NB4 (cell line): Measurements from ENCODE around the gene MED15.
"Not testable (repeated sequence)": the region's sequence is repeated elsewhere in the genome, so short reads cannot be mapped to it uniquely, and the experiment has no call there.

Source experiments
- DNase-seq: peaks from one replicate; pipeline ENCODE4 v3.0.0; 2010; ENCODE audit warnings: low read depth
- H3K4me3 ChIP-seq: one replicate; pipeline ENCODE4 v1.5.1; 2011; ENCODE audit warnings: mild to moderate bottlenecking, low read depth, low read length, moderate library complexity
- MYC ChIP-seq: IDR thresholded peaks from 2 replicates; pipeline ENCODE4 v1.6.1; 2011; ENCODE audit warnings: low read depth, low read length
- POLR2A ChIP-seq: IDR thresholded peaks from 2 replicates; pipeline ENCODE4 v1.6.1; 2011; ENCODE audit warnings: mild to moderate bottlenecking; ENCODE audit not compliant: insufficient read length; ENCODE audit errors: extremely low read depth
- TF ChIP-seq, protein P1 (sequence below): IDR thresholded peaks from one replicate; pipeline ENCODE4 v1.5.1; 2012; ENCODE audit warnings: low read depth, low read length
- TF ChIP-seq, protein P2 (sequence below): IDR thresholded peaks from 2 replicates; pipeline ENCODE4 v1.6.1; 2011; ENCODE audit warnings: low read depth, low read length

The MED15 gene

DNA sequence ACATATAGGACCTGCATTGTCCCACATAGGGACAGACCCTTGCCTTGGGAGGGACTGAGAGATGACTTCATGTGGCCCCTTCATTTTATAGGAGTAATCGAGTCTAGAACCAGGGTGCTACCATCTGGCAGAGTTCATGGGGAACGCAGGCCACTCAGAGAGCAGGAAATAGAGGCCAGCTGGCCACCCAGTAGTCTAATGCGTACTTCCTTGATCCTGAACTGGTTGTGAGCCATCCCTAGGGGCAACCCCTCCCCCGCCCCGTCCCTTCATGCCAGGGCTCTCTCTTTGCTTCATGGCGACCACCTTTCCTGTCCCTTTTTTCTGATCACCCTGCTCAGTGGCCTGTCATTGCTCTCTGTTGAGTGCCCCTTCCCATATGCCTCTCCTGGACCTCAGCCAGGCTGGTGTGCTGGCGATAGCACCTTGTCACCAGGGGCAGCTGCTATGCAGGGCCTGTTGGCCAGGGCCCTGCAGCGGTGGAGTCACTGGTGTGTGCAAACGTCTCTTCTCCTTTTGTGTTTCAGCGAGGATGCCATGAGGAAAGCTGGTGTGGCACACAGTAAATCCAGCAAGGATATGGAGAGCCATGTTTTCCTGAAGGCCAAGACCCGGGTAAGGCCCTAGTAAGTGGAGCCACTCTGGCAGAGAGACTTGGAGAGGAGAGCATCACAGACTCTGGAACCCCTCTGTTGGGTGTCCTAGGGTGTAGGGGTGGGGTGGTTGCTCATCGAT, 29.3 kb downstream of the MED15 start:
- no peak for DNase-seq
- TF ChIP-seq MYC (no peak), POLR2A (no peak)
- TF ChIP-seq, protein P1, sequence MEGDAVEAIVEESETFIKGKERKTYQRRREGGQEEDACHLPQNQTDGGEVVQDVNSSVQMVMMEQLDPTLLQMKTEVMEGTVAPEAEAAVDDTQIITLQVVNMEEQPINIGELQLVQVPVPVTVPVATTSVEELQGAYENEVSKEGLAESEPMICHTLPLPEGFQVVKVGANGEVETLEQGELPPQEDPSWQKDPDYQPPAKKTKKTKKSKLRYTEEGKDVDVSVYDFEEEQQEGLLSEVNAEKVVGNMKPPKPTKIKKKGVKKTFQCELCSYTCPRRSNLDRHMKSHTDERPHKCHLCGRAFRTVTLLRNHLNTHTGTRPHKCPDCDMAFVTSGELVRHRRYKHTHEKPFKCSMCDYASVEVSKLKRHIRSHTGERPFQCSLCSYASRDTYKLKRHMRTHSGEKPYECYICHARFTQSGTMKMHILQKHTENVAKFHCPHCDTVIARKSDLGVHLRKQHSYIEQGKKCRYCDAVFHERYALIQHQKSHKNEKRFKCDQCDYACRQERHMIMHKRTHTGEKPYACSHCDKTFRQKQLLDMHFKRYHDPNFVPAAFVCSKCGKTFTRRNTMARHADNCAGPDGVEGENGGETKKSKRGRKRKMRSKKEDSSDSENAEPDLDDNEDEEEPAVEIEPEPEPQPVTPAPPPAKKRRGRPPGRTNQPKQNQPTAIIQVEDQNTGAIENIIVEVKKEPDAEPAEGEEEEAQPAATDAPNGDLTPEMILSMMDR = no peak
- TF ChIP-seq, protein P2, sequence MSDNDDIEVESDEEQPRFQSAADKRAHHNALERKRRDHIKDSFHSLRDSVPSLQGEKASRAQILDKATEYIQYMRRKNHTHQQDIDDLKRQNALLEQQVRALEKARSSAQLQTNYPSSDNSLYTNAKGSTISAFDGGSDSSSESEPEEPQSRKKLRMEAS = no peak
- H3K4me3 ChIP-seq = no peak overlapping the region

- TF ChIP-seq POLR2A = no peak
- TF ChIP-seq, protein P2 = no peak
- TF ChIP-seq, protein P1 = no peak
- TF ChIP-seq MYC = no peak
- no peak overlapping the region for H3K4me3 ChIP-seq
- DNase-seq = no peak
These were observed 29.9 kb downstream of the MED15 start for GRCh38 chr22:20537325-20537756.

- TF ChIP-seq, protein P1 = no peak
- TF ChIP-seq POLR2A (no peak), MYC (no peak)
- TF ChIP-seq, protein P2 = no peak
- H3K4me3 ChIP-seq = no peak overlapping the region
These were observed 30.6 kb downstream of the MED15 start for GRCh38 chr22:20537983-20538382.

DNA sequence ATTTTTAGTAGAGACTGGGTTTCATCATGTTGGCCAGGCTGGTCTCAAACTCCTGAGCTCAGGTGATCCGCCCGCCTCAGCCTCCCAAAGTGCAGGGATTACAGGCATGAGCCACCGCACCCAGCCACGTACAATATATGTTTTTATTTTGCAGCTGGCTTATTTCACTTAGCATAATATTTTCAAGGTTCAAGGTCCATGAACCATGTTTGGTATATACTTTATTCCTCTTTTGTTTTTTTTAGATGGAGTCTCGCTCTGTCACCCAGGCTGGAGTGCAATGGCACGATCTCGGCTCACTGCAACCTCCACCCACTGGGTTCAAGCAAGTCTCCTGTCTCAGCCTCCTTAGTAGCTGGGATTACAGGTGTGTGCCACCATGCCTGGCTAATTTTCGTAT, 31.5 kb downstream of the MED15 start:
- not testable (repeated sequence) for DNase-seq, H3K4me3 ChIP-seq

More at GRCh38 chr22:20537983-20538382, 30.6 kb downstream of the MED15 start:
- no peak for DNase-seq

DNA sequence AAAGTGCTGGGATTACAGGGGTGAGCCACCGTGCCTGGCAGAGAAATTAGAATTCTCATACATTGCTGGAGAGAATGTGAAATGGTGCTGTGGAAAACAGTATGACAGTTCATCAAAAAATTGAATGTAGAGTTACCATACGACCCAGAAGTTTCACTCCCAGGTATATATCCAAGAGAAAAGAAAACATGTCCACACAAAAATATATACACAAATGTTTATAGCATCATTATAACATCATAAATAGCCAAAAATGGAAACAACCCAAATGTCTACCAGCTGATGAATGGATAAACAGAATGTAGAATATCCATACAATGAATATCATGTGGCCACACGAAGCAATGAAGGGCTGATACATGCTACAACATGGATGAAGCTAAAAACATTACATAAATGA, 34.6 kb downstream of the MED15 start:
- no peak overlapping the region for H3K4me3 ChIP-seq
- no peak for DNase-seq
- TF ChIP-seq, protein P2 = no peak
- TF ChIP-seq POLR2A (no peak), MYC (no peak)
- TF ChIP-seq, protein P1 = no peak

GRCh38 chr22:20542736-20543135, 35.3 kb downstream of the MED15 start:
- H3K4me3 ChIP-seq = no peak overlapping the region
- no peak for DNase-seq
- TF ChIP-seq, protein P2 = no peak
- TF ChIP-seq MYC = no peak
- TF ChIP-seq, protein P1 = no peak
- no peak for TF ChIP-seq POLR2A

GRCh38 chr22:20545318-20545634, 37.9 kb downstream of the MED15 start:
- DNase-seq, H3K4me3 ChIP-seq: not testable (repeated sequence)
